Fibroblast of peridontal ligament (primary cell): Measurements from ENCODE around the gene CD6.
"Not testable (repeated sequence)": the region's sequence is repeated elsewhere in the genome, so short reads cannot be mapped to it uniquely, and the experiment has no call there.

Experiments
- DNase-seq: peaks from one replicate; pipeline ENCODE4 v3.0.0-alpha.2; 2010; ENCODE audit errors: extremely low read depth

Gene CD6

GRCh38 chr11:60953781-60954180 lies 17.7 kb upstream of the CD6 start:
- peak; percentile 10 for DNase-seq

DNA sequence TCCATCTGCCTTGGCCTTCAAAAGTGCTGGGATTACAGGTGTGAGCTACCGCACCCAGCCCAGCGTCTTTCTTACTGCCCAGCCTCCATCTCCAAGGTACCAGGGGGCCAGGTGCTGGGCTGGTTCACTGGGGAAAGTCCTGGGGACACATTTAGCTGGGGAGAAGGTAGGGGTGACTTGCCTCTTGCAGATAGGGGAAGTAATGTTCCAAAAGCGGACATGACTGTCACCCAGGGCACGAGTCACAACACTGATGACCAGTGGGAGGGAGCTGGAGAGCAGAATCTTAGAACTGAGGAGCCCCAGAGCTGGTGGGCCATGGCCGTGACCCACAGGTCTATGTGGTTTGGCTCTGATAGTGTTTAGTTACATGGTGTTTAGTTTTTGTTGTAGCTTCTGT lies 17.1 kb upstream of the CD6 start:
- no peak for DNase-seq

DNA sequence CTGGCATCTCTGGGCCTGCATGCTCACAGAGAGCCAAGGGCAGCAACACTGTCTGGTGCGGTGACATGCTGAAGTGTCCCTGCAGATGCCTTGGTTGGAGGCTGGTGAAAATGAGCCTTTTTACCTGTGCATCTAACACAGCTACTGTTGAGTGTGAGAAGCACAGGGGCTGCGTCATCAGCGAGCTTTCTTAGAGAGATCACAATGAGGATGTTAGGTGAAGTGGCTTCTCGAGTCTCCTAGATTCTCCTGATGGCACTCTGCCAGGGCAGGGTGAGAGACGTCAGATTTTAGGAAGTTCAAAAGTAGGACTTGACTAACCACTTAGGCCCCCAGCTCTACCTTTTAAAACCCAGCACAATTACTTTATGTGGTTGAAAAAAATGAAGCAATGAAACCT lies 15.9 kb upstream of the CD6 start:
- no peak for DNase-seq

GRCh38 chr11:60957188-60957587 lies 14.3 kb upstream of the CD6 start:
- DNase-seq, result peak; percentile 47

DNA sequence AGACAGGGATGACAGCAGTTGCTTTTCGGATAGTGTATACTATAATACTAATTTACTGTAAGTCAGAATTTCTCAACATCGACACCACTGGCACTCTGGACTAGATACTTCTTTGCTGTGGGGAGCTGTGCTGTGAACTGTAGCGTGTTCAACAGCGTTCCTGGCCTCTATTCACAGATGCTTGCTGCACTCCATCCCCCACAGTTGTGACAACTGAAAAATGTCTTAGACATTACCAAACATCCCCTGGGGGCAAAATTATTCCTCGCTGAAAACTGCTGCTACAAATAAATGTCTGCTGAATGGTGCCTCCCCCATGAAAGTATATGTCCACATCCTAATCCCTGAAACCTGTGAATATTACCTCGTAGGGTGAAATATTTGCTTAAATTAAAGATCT lies 12.0 kb upstream of the CD6 start:
- no peak for DNase-seq

DNA sequence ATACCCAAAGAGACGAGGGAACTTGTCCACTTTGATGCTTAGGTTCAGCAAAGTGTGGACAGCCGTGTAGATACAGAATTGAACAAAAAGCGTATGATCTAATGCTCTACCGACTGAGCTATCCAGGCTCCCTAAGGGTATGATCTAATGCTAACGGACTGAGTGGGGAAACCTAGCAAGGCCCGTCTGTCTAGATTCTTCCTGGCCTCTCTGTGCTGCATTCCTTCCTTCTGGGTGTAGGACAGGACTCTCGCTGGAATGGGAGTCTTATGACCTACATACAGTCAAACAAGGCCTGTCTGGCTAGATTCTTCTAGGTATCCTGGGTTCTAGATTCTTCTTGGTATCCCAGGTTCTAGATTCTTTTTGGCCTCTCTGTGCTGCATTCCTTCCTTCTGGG lies 11.1 kb upstream of the CD6 start:
- no peak for DNase-seq

DNA sequence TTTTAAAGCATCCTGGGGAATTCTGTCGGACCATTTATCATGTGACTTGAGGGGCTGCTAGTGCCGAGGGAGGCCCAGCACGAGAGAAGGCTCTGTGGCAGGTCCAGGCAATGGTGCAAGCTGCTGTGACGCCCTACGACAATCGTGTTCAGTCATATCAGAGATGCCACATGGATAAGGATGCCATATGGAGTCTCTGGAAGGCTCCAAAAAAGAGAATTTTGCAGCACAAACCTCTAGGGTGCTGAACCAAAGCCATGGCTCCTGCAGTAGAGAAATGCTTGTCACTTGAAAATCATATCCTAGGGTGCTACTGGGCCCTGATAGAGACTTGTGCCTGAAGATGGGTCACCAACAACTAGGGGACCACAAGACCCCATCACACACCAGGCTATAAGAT lies 6.7 kb upstream of the CD6 start:
- DNase-seq, result no peak

DNA sequence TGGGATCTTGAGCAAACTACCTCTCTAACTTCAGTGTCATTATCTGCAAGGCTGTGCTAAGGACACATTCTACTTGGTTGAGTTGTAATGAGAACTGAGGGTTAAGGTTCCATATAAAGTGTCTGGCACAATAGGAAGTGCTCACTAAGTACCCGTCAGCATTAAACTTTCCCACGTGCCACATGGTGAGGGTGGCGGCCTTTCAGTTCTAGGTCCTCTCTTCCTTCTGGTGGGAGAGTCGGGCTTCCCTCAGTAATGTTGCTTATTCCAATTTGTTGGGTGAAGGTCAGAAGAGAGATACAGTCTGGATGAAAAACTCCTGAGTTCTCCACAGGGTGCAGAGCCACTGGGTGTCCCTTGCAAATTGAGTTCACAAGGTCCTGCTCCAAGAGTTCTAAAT lies 4.6 kb upstream of the CD6 start:
- DNase-seq, result no peak

- no peak for DNase-seq
Observed at GRCh38 chr11:60968223-60968622, 3.3 kb upstream of the CD6 start.

DNA sequence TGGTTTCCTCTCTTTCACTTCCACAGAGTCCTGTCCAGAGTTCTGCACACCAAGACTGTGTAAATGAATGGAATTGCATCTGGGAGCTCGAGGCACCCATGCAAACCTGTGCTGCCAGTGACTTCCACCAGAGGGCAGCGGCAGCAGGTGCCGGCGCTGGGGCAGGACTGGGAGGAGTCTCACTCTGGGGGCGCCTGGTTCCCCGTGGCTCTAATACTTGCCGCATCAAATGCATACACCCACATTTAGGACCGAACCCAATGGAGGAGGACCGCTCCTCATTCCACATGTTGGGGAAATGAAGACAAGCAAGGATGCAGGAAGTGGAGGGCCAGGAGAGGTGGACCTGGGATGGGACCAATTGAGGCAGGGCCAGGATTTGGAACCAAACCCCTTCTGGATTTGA lies 1.1 kb upstream of the CD6 start:
- DNase-seq, result peak; percentile 15

DNA sequence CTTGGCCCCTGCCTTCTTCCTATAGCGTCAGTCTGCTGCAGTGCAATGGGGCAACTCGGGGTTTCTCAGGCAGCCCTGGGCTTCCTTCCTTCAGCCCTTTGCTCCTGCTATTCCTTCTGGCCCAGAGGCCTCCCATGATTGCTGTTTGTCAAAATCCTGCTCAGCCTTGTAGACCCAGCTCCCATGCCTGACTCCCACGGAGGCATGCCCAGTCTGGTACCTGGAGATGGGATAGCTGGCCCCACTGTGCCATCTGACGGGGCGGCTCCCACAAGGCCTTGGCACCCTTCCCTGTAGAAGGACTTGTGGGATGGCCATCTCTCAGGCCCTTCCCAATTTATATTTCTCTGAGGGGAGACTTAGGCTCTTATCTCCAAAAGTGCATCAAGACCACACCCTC lies 590 bp upstream of the CD6 start:
- DNase-seq, result no peak

DNA sequence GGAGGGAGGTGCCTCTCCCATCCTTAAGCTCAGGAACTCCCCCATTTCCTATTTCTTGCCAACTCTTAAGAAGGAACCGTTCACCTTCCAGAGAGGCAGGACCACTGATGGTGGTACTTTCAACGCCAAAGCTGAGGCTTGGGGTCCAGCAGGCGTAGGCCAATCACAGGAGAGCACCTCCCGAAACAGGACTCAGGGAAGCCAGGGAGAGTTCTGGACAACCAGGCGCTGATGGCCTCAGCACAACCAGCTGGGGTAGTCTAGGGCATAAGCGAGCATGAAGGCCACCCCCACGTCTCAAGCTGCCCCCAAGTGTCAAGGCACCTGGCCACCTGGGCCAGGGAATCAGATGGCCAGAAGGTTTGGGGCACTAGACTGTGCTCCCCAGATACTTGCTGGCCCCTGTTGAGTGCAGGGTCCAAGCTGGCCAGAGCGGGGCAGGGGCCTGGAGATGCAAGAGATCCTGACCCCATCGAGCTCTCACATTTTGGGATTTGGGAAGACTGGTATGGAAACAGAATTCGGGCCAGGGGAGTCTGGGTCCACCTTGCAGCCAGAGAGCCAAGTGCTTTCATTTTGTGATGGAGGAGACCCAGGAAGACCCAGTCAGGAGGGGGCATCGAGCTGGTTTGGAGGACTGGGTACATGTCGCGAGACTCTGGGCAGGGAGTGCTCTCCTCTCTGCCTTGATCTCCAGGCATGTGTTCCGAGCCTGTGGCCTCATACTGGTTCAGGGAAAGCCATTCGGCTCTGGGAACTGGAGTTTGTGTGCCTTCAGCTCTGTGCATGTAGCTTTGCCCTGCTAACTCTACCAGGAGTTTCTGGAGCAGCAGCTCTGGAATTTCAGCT lies 926 bp downstream of the CD6 start:
- DNase-seq, result no peak

GRCh38 chr11:60973699-60974098 lies 2.2 kb downstream of the CD6 start:
- DNase-seq, result no peak

- DNase-seq, result not testable (repeated sequence)
Observed at GRCh38 chr11:60974316-60974715, 2.8 kb downstream of the CD6 start.

GRCh38 chr11:60974726-60975125 lies 3.2 kb downstream of the CD6 start:
- DNase-seq, result no peak

DNA sequence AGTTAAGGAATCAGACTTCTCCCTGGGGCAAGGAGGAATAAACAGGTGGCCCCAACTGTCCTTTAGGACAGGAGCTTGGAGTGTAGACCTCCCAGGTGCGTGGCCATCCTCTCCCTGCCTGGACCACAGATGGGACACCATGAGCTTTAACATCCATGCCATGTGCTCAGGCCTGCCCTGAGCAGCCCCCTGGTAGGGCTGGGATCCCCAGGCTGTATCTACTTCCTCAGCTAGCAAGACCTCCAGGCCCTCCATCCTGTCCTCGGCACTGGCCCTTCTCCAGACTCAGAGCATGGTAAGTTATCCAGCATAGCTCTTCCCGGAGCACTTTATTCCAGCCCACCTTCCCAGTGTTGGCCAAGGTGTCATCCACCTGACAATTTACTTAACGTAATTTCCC lies 5.7 kb downstream of the CD6 start:
- no peak for DNase-seq

- DNase-seq, result no peak
Observed at GRCh38 chr11:60977836-60978235, 6.4 kb downstream of the CD6 start.

DNA sequence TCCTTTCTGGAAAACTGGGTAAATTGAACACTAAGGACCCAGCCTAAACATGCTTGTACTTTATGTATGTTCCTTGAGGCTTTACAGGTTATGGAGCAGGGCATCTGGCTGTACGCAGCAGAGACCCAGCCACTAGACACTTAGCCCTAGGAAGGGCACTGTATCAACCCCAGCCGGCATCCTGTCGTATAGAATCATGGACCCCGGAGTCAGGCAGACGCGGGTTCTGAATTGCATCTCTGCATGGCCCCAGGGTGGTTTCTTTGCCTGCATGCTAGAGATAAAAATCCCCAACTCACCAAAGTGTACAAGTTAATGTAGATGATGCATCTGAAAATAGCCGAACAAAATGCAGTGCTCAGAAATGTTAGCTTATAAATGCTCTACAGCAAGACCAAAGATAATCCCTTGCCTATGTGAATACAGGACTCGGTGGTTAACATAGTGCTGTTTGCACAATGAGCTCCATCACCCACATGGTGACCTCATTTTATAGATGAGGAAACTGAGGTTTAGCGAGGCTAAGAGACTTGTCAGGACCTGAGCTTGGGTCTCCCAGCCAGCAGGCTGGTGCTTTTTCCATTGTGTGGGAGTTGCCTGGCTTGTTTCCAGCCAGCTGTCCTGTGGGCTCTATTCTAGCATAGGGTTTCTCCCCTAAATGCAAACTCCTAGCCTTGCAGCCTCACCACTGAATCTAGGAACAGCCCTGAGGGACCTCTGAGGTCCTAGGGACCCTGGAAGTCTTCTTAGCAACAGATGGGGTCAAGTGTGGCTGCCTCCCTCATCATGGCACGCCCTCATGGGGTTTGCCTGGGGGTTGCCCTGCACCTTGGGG lies 7.3 kb downstream of the CD6 start:
- no peak for DNase-seq

GRCh38 chr11:60981515-60981914 lies 10.0 kb downstream of the CD6 start:
- no peak for DNase-seq

DNA sequence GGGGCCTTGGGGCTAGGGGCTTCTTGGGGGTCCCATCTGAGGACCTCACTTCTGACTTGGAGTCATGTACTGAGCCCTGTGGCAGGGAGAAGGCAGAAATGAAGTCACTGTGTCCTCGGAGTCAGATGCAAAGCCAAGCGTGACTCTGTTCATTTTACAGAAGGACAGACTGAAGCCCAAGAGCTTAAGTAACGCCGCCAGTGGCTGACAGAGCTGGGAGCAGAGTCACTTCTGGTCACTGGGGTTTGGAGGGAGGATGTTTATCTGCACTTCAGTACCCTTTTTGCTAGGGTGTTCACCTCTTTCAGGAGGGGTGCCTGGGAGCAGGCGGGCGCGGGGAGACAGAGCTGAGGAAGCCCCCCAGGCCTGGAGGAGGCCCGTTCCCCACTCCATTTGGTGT lies 10.7 kb downstream of the CD6 start:
- DNase-seq, result no peak

- no peak for DNase-seq
Observed at GRCh38 chr11:60984149-60984548, 12.7 kb downstream of the CD6 start.

DNA sequence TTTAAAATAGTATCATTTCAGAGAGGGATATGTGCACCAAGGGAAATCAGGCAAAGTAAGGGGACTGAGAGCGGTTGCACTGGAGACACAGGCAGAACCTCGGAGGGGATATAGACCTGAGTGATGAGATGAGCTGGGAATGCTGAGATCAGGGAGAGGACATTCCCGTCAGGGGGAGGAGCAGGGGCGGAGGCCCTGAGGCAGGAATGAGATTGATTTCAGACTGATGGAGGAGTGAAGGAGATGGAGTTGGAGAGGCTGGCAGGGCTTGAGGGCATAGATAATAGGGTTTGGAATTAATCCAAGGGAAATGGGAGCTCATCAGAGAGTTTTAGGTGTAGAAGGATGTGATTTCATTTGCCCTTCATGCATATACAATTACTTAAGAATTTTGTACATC lies 13.2 kb downstream of the CD6 start:
- no peak for DNase-seq

- no peak for DNase-seq
Observed at GRCh38 chr11:60985501-60985900, 14.0 kb downstream of the CD6 start.
